HuH-7.5 (cell line): ENCODE measurements around the gene SMIM13.

Source experiments
- DNase-seq: peaks from one replicate; pipeline ENCODE4 v3.0.0; 2011; ENCODE audit warnings: low spot score

The SMIM13 gene

DNA sequence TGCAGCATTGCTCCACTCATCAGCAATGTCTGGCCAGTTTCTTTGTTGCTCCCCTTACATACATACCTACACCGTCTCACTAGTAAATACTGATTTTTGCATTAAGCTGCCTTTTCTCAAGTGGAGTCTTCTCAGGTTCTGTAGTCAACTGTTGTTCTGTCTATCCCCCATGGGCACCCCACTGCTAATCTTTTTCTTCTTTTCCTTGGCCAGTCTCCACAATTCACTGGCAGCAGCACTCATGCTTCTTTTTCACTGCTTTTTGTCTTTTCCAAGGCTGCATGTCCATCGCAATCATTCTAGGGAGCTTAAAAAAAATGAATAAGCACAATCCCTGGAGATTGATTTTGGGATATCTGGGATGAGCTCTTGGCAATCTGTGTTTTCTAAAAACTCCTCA lies 28.2 kb downstream of the SMIM13 start:
- DNase-seq = no peak

- no peak for DNase-seq
Measured at GRCh38 chr6:11122380-11122779, 28.7 kb downstream of the SMIM13 start.

- DNase-seq = no peak
Measured at GRCh38 chr6:11123978-11124377, 30.3 kb downstream of the SMIM13 start.

DNA sequence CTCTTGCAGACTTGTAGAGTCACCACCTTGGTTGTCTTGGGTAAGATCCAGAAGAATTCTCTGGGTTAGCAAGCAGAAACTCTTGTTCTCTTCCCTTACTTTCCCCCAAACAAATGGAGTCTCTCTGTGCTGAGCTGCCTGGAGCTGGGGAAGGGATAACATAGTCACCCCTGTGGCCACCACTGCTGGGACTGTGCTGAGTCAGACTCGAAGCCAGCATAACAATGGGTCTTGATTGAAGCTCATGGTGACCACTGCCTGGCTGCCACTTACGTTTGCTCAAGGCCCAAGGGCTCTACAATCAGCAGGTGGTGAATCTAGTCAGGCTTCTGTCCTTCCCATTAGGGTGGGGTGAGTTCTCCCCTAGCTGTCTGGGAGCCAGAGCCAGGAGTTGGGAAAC lies 33.2 kb downstream of the SMIM13 start:
- no peak for DNase-seq

DNA sequence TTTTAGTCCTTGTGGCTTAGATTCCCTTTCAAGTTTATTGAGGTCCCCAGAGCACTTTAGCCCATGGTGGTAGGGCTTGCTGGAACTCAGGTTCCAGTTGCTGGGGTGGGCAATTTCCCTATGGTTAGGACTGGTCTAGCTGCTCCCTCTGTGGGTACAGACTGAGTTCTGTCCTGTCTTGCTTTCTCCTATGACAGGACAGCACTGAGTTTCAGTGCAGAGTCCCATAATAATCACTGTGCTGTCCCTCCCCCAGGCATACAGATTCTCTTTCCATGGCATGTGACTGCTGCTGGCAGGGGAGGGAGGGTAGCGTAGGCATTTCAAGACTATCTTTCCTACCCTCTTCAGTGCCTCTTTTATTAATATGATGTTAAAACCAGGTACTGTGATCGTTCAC lies 35.0 kb downstream of the SMIM13 start:
- DNase-seq = no peak

- DNase-seq = no peak
Measured at GRCh38 chr6:11129908-11130565, 36.4 kb downstream of the SMIM13 start.

GRCh38 chr6:11130605-11131004 lies 37.0 kb downstream of the SMIM13 start:
- DNase-seq = no peak

DNA sequence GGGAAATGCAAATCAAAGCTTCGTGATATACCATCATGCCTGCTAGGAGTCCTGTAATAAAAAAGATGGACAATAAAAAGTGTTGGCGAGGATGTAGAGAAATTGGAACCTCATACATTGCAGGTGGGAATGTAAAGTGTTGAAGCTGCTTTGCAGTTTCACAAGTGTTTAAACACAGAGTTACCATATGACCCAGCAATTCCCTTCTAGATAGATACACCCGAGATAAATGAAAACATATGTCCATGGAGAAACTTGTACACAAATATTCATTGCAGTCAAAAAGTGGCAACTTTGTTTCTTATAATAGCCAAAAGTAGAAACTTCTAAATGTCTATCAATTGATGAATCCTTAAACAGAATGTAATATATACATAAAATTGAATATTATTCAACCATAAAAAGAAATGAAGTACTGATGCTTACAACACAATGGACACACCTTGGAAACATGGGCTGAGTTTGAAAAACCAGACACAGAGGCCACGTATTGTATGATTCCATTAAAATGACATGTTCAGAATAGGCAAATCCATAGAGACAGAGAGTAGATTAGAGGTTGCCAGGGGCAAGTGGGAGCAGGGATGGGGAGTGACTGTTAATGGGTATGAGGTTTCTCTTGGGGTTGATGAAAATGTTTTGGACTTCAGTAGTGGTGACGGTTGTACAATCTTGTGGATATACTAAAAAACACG lies 38.7 kb downstream of the SMIM13 start:
- no peak for DNase-seq

- no peak for DNase-seq
Measured at GRCh38 chr6:11133281-11133680, 39.6 kb downstream of the SMIM13 start.

- DNase-seq = no peak
Measured at GRCh38 chr6:11136809-11137208, 43.2 kb downstream of the SMIM13 start.

GRCh38 chr6:11139051-11139960 lies 45.7 kb downstream of the SMIM13 start:
- no peak for DNase-seq

DNA sequence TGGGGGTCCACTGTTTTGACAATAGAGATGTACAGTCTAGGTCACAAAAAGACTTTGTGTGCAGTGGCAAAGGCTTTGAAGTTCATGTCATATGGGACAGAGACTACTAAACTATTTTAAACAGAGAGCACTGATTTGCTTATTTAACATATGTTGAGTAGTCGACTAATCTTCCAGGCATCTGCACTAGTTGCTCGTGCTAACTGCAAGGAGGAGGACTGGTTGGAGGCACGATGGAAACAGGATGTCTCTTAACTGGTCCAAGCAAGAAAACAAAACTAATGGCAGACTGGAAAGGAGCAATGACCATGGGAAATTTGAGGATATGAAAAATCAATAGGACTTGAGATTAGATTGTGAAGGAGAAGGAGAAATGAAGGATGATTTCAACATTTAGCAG lies 46.4 kb downstream of the SMIM13 start:
- no peak for DNase-seq

GRCh38 chr6:11141295-11141694 lies 47.7 kb downstream of the SMIM13 start:
- DNase-seq = no peak

- no peak for DNase-seq
Measured at GRCh38 chr6:11142296-11143027, 48.8 kb downstream of the SMIM13 start.

DNA sequence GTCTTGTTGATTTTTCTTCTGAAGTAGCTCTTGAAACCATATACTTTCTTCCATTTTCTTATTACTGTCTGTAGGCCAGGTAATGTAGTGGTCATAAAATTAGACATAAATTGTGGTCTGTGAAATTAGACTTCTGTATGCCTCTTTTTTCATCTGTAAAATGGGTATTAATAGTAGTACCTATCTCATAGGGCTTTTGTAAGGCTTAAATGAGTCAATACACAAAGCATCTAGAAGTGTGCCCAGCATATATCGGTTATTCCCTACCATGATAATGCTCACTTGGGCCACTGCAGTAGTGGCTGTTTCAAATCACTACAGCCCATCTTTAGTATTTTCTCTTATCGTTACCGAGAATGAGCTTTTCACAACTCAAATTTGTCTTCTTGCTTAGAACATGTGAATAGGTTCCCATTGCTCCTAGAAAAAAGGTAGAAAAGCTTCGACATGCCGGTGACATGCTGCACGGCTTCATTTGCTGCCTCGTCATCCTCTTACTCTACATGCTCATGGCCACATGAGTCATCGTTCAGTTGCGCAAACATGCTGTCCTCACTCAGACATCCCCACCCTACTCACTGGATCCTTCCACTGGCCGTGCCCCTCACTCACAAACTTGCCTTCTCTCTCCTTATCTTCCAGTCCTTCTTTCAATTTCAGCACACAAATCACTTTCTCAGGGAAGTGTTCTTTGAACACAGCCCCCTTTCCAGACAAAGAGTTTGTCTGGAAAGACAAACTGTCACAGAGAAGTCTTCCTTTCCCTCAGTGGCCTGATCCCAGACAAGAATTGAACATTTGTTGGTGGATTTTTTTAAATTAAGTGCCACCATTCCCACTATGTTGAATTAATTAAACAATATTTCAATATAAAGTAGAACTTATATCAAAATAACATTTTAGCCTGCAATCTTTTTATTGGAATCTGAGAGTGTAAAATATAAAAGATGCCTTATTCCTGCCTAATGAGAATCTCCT lies 50.0 kb downstream of the SMIM13 start:
- DNase-seq = no peak

DNA sequence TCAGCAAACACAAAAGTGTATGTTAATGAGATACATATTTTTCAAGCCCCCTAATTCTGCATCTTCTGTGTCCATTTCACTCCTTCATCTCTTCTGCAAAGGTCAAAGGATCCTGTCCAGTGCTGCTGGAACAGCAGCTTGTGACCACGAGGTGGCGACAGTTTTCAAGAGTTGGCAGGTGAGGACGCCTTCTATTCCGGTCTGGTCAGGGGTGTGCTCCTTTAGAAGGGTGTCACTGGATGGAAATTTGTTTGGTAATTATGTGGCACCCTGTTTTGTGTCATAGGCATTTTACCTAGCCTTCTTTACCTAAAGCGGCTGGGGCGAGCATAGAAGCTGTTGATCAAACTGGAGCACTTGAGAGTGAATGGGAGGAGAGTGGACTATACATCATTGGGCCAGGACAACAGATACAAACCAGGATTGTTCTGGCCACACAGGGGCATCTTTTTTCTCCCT lies 50.8 kb downstream of the SMIM13 start:
- peak; percentile 41 for DNase-seq

DNA sequence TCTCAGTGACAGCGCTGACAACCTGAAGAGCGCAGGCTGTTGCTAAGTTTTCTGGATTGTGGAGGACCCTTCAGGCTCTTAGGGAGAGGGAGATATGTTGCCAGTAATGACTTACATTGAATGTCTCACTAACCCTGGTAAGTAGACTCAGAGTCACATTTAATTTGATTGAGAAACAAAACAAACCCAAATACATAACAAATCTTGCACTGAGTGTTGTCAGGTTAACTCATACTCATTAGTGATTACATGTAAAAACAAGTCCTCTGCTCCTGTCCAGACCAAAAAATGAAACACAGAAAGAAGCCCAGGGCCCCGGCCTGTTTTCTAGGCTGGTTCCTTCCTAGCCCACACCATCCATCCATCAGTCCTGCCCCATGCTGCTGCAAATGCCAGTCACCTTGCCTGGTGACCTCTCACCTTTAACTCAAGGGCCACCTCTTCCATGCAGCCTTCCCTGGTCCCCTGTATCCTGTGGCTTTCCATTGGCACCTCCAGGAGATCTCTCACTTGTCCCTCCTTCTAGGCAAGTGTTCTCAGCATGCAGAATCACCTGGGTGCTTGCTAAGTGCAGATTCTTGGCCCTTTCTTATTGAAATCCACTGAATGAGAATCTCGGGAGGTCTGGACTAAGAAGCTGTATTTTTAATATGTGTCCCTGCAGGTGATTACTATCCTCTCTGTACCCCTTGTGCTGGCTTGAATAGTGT lies 52.6 kb downstream of the SMIM13 start:
- no peak for DNase-seq

GRCh38 chr6:11149551-11149950 lies 55.9 kb downstream of the SMIM13 start:
- DNase-seq = no peak

DNA sequence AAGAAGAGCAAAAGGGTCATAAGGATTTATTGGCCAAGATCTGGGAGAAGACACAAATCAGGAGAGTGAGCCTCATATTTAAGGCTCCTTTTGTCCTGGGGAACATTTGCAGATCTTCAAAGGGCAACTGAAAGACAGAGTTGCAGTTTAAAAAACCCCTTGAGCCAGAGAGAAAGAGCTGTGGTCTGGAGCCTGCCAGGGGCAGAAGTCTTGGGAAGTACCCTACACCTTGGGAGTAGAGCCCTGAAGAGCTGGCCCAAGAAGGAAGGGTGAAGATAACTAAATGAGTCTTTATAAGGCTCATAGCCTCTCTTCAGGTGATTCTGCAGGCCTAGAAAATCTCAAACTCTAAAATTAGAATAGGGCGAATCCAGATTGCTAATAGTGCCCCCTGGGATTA lies 57.9 kb downstream of the SMIM13 start:
- no peak for DNase-seq

GRCh38 chr6:11152581-11152980 lies 58.9 kb downstream of the SMIM13 start:
- no peak for DNase-seq
